ENCODE results near the gene DOCK10.
A peak's percentile ranks its signal among the peaks of the same experiment; 100 is the strongest.

DOCK10 gene

DNA sequence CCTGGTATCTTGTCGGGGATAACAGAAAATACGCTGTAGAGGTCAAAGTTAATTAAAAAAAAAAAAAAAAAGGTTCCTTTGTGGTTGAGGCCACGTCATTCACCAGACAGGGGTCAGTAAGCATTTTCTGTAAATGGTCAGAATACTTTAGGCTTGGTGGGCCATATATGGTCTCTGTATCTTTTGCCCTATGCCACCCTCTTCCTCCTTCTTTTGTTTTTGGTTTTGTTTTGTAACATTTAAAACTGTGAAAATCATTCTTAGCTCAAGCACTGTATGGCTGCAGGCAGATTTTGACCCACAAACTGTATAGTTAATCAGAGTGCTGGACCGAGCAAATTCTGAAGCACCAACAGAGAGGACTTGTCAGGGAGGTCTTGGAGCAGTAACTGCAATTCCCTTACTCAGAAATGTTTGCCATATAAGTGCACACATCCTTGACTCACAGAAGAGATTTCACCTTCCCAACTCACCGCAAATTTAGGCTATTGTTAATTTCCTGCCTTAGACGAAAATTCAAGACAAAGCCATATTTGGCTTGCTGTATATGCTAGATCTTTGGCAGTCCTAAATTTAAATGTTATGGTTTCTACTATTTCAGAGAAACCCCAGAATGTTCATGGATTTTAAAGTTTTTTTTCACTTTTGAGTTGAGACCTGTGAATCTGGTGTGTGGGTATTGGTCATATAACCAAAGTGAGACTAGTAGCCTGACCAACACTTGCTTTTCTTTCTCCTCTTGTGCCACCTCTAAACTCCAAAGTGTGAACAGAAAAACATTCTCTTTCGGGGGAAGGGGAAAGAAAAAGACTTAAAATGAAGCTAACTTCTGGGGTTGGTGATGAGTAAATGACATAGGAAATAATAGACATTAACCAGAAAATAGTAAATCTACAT, 65.4 kb downstream of the DOCK10 start:
- DNase-seq (ENCODE audit: low spot score), result no peak

DNA sequence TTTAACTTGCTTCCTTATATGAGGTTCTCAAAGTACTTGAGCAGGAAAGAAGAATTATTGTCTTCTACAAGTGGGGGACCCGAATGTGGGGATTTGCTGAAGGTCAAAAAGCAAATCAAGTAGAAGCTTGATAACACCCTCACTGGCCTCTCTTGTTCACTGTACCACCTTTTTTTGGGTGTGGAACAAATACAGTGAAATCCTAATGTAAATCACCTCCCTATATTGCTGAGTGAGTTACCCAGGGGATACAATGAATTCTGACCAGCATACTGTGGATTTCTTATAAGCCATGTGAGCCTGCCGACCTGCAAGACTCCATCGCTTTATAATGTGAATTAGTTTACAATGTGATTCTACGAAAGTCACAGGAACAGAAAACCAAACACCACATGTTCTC, 66.5 kb downstream of the DOCK10 start:
- DNase-seq (ENCODE audit: low spot score), result no peak

DNA sequence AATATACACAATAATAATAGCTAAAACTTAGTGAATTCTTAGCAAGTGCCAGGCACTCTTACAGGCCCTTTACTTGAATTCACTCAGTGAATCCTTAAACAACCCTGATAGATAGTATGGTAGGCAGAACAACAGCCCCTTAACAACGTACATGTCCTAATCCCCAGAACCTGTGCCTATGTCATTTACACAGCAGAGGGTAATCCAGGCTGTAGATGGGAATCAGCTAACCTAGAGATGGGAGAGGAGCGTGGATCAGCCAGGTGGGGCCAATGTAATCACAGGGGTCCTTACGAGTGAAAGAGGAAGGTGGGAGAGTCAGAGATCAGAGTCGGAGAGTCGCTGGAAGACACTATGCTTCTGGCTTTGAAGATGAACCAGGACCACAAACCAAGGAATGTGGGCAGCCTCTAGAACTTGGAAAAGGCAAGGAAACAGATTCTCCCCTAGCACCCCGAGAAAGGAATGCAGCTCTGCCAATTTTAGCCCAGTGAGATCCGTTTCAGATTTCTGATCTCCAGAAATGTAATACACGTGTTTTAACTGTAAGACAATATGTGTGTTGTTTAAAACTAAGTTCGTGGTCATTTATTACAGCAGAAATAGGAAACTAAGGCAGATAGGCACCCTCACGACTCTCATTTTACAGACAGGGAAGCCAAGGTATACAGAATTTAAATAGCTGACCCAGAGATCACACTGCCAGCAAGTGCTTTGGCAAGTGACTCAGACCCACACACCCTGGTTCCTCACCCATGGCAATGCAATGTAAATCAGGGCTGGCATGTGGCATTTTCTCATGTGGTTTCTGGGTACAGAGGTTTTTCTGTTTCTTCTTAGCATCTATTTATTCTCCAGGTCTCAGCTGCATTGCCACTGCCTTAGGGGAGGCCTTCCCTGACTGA, 68.9 kb downstream of the DOCK10 start:
- DNase-seq (ENCODE audit: low spot score), result no peak

GRCh38 chr2:224971214-224971613, 71.1 kb downstream of the DOCK10 start:
- peak; percentile 63 for DNase-seq (ENCODE audit: low spot score)

GRCh38 chr2:224970311-224970710, 72.0 kb downstream of the DOCK10 start:
- no peak for DNase-seq (ENCODE audit: low spot score)

DNA sequence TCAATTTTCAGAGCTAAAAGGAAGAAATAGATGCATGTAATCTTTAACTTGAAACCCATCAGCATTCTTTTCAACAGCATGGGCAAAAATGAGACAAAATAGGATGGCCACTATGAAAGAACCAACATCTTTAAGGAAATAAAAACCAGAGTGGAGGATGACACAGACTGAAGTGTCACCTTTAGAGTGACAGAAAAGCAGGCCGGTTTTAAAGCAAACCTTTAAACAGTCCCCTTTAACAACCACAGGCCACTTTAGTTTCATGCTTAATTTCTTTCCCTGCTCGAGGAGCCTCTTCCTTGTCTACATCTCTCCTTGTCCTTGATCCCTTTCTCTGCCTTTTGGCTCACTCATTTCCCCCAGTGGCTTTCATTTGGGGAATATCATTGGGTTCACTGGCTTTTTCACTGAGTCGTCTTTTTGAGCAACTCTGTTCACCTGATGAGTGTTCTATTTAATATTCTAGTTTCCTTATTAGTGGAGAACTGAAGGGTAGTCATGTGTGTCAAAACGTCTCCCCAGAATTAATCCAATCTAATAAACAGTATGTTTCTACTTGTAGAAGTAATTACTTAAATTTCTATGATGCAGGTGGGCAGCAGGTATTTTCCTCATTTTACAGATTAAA, 72.5 kb downstream of the DOCK10 start:
- DNase-seq (ENCODE audit: low spot score), result no peak

- no peak for DNase-seq (ENCODE audit: low spot score)
Observed at GRCh38 chr2:224969095-224969494, 73.2 kb downstream of the DOCK10 start.

DNA sequence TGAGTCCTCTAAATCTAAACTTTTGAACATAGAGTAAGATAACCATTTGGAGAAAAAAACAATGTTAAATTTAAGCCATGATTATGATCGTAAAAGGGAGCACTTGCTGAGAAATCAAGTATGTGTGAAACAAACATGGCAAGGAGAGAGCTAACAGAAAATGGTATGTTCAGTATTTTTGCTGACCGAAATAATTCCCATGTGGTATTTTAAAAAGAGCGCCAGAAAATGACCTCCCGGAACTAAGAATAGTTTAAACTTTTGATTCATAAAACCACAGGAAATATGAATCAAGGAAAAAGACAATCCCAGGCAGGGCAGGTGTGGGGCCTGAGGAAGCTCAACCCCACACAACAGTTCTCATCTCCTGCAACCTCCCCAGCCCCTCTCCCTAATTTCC, 74.2 kb downstream of the DOCK10 start:
- no peak for DNase-seq (ENCODE audit: low spot score)

DNA sequence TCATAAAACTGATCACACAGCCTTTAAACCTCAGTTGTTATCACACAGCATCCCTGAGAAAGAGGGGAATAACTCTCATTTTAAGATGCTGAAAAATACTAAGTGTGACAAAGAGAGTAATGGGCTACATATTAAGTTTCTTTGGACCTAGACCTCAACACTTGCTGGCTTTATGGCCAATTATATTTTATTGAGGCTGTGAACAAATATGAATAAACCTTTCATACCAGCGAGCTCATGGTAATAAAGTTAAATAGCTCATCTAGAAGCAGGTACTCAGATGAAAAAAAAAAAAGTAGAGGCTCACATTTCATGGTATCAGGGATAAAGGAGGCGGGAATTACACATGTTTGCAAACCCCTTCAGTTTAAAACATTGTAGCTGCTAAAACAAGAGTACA, 75.7 kb downstream of the DOCK10 start:
- no peak for DNase-seq (ENCODE audit: low spot score)

DNA sequence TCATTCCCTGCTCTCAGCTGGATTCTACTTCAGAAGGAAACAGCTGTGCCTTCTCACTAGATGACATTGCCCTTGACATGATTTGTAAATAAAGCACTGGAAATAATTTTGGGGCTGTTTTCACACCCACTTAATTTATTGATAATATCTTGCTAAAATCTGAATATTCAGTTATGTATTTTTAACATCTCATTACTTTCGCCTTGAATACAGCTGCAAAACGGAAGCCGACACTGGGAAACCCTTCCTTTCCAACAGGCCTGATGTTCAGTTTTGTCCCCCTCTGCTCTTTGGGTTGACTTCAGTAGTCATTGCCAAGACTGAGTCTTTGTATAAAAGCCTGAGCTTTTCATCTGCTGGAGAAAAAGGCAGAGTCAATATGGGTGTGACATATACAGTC, 82.7 kb downstream of the DOCK10 start:
- no peak for DNase-seq (ENCODE audit: low spot score)

DNA sequence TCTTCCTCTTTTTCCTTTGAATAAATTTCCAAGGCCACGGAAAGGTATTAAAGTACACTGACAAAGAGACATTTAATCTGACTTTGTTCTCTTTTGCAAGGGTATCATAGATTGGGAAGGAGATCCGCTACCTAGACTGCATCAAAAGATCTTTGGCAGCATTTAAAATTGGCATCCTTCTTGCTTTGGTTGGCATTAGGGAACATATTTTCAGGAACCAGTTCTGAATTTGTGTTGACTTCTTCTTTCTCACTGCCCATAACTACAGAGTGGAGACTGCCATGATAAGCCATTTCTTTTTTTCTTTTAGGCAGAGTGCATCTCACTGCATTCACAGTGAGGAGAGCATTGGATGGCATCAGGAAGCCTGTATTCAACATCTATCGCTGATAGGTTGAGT, 83.4 kb downstream of the DOCK10 start:
- no peak for DNase-seq (ENCODE audit: low spot score)

- no peak for DNase-seq (ENCODE audit: low spot score)
Observed at GRCh38 chr2:224958462-224958857, 83.8 kb downstream of the DOCK10 start.

- DNase-seq (ENCODE audit: low spot score), result no peak
Observed at GRCh38 chr2:224957540-224958461, 84.5 kb downstream of the DOCK10 start.

GRCh38 chr2:224956706-224957105, 85.6 kb downstream of the DOCK10 start:
- no peak for DNase-seq (ENCODE audit: low spot score)

DNA sequence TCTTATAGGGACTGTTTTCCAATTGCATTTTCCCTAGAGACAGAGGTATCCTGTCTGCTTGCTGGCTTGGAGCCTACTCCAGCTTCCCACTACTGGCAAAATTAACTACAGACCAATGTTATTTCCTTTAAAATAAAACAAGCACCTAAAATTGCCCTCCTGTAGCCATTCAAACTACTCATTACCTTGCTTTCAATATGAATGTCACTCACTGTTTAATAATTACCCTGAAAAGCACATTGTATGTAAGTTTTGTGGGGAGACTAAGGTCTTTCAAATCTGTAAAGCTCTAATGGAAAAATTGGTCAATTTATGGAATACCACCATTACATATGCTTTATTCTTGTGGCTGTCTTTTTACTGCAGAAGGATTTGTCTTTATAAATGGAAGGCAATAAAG, 87.3 kb downstream of the DOCK10 start:
- no peak for DNase-seq (ENCODE audit: low spot score)

DNA sequence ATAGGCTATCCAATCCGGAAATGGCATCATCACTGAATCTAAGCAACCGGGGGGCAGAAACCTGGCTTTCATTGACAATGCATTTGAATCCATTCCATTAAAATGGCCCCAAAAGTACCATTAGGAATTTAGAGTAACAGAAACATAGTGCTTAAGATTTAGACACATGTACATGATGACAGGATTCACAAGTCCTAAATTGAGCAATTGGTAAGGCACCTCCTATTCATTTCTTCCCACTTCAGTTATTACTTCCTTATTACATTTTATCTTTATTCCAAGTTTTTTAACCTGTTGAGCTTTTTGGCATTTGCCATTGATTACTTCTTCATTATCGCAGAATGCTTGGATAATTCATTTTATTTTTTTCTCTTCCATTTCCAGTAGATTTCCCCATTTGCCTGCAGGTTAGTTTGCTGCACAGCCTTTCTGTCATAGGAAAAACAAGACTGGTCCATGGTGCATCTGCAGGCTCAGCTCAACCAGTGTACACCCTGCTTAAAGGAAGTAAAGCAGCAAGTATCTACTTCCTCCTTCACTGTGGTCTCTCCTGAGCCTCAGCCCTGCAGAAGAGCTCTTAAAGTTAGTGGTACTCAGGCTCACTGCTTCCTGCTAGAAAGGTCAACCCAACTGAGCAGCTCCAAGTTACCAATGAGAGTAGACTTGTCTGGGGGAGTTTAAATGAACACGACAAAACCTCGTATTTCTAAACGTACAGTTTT, 89.2 kb downstream of the DOCK10 start:
- no peak for DNase-seq (ENCODE audit: low spot score)

GRCh38 chr2:224951723-224952481, 90.4 kb downstream of the DOCK10 start:
- no peak for DNase-seq (ENCODE audit: low spot score)

- DNase-seq (ENCODE audit: low spot score), result no peak
Observed at GRCh38 chr2:224948859-224949258, 93.4 kb downstream of the DOCK10 start.

DNA sequence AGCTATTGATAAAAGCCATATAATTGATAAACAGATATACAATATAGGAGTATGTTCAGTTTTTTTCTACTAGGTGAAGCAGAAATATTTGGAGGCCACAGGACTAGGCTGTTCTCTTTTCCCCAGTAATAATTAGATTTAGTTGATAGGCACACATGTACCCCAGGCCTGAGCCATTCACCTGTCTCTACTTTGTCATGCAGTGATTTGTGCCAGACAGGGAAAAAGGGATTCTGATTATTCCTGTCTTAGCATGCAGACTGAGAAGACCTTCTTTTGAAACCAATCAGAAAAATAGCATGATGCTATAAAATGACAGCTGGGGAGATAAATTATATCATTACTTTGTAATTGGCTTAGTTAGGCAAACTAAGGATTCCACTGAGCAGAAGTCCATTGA, 94.3 kb downstream of the DOCK10 start:
- no peak for DNase-seq (ENCODE audit: low spot score)

DNA sequence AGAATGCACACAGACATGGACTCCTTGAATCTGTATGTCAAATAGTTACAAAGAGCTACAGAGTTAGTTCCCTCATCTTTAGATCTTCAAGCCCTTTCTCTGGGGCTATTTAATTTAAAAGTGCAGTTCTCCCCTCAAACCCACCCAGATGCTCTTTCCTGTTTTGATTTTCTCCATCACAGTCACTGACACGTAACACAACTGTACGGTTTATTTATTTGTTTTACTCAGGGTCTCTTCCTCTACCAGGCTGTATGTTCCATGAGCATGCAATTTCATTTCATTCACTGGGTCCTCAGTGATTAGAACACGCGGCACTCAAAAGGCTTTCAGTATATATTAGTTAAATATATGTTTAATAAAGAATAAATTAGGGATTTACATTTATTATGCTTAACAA, 94.7 kb downstream of the DOCK10 start:
- DNase-seq (ENCODE audit: low spot score), result no peak

Measured in iPS-NIHi11 (cell line).